ENCODE data around the gene ACKR2.

ACKR2 gene

DNA sequence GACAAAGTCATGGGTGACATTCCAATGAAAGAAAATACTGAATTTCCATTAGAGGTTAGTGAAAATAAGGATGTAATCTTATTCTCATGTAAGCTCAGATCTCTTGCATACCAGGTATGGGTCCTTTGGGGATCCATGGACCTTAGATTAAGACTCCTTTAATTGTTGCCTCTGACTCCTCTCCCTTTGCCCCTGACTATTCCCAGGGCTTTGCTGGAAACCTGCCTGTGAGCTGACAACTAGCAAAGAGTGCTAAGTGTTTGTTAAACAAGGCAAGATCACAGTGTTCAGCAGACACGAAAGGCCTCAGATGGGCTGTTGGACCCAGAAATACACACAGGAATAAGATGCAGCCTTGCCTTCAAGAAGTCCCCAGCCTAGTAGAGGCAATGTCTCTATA is 32.1 kb downstream of the ACKR2 start:
- no peak for DNase-seq
- no peaks in the 10 kb centered on the region for H3K4me1 ChIP-seq
- H3K27me3 ChIP-seq, result no peaks in the 10 kb centered on the region
- no peaks in the 10 kb centered on the region for H3K36me3 ChIP-seq
- H3K9me3 ChIP-seq, result no peaks in the 10 kb centered on the region
- H3K4me3 ChIP-seq (ENCODE audit: low read depth, low read length), result no peak overlapping the region
- TF ChIP-seq, protein P1, sequence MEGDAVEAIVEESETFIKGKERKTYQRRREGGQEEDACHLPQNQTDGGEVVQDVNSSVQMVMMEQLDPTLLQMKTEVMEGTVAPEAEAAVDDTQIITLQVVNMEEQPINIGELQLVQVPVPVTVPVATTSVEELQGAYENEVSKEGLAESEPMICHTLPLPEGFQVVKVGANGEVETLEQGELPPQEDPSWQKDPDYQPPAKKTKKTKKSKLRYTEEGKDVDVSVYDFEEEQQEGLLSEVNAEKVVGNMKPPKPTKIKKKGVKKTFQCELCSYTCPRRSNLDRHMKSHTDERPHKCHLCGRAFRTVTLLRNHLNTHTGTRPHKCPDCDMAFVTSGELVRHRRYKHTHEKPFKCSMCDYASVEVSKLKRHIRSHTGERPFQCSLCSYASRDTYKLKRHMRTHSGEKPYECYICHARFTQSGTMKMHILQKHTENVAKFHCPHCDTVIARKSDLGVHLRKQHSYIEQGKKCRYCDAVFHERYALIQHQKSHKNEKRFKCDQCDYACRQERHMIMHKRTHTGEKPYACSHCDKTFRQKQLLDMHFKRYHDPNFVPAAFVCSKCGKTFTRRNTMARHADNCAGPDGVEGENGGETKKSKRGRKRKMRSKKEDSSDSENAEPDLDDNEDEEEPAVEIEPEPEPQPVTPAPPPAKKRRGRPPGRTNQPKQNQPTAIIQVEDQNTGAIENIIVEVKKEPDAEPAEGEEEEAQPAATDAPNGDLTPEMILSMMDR (IDR thresholded peaks at IDR 0.05; ENCODE audit: low read depth, low read length), result no peak

DNA sequence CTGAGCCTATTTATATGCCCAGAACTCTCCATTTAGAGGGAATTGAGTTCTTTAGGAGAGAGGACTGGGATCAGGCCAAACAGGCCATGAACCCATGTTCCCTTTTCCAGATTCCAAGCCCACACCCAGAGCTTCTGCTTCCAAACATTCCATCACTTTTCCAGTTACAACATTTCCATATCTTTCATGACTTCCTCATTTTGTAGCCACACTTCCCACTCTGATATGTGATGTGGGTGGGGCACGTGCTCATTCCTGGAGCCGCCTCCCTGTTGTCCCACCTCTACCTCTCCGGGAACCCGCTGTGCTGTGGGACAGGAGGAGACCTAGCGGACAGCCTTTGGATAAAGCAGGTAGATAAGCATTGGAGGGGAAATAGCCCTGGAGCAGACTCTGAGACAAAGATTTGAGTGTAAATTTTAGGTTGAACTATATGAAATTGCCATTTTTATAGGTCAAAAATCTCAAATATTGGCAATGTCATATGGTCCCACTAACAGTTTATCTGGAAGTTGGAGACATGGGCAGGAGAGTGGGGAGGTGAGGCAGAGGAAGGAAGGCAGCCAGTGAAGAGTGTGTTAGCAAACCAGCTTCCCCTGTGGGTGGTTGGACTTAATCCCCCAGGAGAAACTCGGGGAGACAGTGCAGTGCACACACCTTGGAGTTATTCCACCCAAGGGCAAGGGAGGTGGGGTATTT is 34.6 kb downstream of the ACKR2 start:
- no peaks in the 10 kb centered on the region for H3K4me1 ChIP-seq
- TF ChIP-seq, protein P1 (IDR thresholded peaks at IDR 0.05; ENCODE audit: low read depth, low read length), result no peak
- no peak for DNase-seq
- no peaks in the 10 kb centered on the region for H3K27me3 ChIP-seq
- H3K9me3 ChIP-seq, result no peaks in the 10 kb centered on the region
- no peak overlapping the region for H3K4me3 ChIP-seq (ENCODE audit: low read depth, low read length)
- H3K36me3 ChIP-seq, result no peaks in the 10 kb centered on the region

DNA sequence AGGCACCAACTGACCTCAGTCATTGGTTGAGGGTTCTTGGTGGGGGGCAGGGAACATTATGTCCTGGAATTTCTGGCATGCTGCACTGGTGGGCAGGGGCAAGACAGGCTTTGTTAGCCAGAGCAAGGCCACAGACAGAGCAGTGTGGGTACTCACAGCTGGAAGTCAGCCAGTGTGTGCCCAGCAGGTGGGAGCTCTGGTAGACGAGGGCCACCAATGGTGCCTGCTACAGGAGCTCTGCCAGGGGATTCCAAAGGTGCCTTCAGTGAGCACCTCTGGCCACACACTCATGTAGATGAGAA is 35.1 kb downstream of the ACKR2 start:
- Histone ChIP-seq H3K27me3 (no peaks in the 10 kb centered on the region), H3K36me3 (no peaks in the 10 kb centered on the region), H3K4me1 (no peaks in the 10 kb centered on the region), H3K9me3 (no peaks in the 10 kb centered on the region), H3K4me3 (ENCODE audit: low read depth, low read length) (no peak overlapping the region)
- TF ChIP-seq, protein P1 (IDR thresholded peaks at IDR 0.05; ENCODE audit: low read depth, low read length), result no peak
- no peak for DNase-seq

DNA sequence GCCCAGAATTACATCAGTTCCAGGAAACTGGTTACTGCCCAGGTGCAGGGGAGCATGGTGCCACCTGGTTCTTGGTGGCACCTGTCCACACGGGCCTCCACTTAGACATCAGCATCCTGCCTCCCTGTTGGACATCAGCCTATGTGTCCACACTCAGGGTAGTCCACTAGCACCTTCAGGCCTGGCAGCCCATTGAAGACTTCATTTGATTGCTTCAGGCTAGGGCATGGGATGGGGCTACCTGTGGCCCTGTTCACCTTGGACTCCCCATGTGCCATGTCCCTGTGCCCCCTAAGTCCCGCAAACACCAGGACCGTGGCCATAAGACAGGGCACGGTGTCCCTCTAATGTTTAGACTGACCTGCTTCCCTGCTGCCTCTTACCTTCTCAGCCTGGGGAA is 35.6 kb downstream of the ACKR2 start:
- Histone ChIP-seq H3K36me3 (no peaks in the 10 kb centered on the region), H3K27me3 (no peaks in the 10 kb centered on the region), H3K4me3 (ENCODE audit: low read depth, low read length) (no peak overlapping the region), H3K9me3 (no peaks in the 10 kb centered on the region), H3K4me1 (no peaks in the 10 kb centered on the region)
- no peak for DNase-seq
- TF ChIP-seq, protein P1 (IDR thresholded peaks at IDR 0.05; ENCODE audit: low read depth, low read length), result no peak

DNA sequence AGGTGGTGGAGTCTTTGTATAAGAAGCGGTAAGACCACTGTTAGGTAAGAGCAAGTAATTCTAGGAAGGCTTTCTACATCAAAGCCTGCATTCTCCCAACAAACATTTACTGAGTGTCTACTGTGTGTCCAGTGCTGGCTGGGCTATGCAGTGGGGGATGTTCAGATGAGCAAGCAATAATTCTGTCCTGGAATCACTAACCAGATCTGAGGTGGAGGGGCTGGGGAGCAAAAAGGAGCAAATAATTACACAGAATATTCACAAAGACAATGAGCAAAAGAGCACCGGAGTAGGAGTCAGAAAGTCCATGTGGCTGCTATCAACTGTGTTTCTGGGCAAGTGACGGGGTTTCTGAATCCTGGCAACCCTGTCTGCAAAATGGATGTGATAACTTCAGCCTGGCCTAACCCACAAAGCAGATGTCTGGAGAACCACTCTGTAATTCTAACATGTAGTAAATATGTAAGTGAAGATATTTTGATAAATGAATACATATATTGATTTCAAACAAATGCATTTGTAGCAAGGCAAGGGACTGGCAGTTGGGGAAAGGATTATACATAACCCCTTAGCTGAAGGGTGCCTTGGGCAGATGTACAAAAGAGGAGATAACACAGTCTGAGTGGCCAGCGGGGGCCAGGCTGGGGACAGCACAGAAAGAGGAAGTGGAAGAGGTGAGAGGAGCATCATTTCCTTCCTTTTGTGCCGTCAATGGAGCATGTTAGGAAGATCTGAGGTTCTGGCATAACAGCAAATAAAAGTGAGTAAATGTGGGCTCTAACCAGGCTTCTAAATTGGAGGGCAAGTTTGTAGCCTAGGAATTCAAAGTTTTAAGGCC is 37.7 kb downstream of the ACKR2 start:
- Histone ChIP-seq H3K4me1 (no peaks in the 10 kb centered on the region), H3K36me3 (no peaks in the 10 kb centered on the region), H3K4me3 (ENCODE audit: low read depth, low read length) (no peak overlapping the region), H3K27me3 (no peaks in the 10 kb centered on the region), H3K9me3 (no peaks in the 10 kb centered on the region)
- TF ChIP-seq, protein P1 (IDR thresholded peaks at IDR 0.05; ENCODE audit: low read depth, low read length), result no peak
- DNase-seq, result no peak

DNA sequence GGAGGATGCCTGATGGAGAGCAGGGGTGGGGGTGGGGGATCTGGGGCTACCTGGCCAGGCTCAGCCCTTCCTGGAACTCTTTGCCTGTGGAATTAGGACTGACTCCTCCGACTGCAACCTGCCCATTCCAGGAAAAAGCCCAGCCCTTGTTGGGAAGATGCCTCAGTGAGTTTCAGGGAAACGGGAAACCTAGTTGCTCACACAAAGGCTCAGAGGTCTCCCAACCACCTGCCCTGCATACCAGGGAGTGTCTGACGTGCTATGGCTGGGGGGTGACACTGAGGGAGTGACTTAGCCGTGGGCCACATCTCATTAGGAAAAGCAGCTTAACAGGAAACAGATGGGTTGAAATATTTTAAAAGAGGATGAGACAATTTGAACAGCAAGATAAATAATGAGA is 38.5 kb downstream of the ACKR2 start:
- TF ChIP-seq, protein P1 (IDR thresholded peaks at IDR 0.05; ENCODE audit: low read depth, low read length), result no peak
- no peaks in the 10 kb centered on the region for H3K27me3 ChIP-seq
- DNase-seq, result no peak
- H3K36me3 ChIP-seq, result no peaks in the 10 kb centered on the region
- no peak overlapping the region for H3K4me3 ChIP-seq (ENCODE audit: low read depth, low read length)
- no peaks in the 10 kb centered on the region for H3K9me3 ChIP-seq
- H3K4me1 ChIP-seq, result no peaks in the 10 kb centered on the region

Data from BE2C (cell line).